H1 (cell line): Measurements from ENCODE around the gene ANP32D. TPM values are rescaled to one million over a fixed set of nuclear protein-coding genes. Genes with fewer than 3 reads are reported as not detected.
"Not testable (repeated sequence)": the region's sequence is repeated elsewhere in the genome, so short reads cannot be mapped to it uniquely, and the experiment has no call there.

ENCODE experiments used
- CTCF ChIA-PET: fragments of 300-600 bp; sonication (Branson Sonifier 250); formaldehyde crosslinking; loops from one replicate; lab custom pipeline; 2021; ENCODE audit not compliant: partially characterized antibody; lab: Charles Lee
- POLR2A ChIA-PET: fragments of 300-600 bp; sonication (Branson Sonifier 250); formaldehyde crosslinking; loops from one replicate; lab custom pipeline; 2021; ENCODE audit warnings: inconsistent platforms; ENCODE audit not compliant: partially characterized antibody; lab: Charles Lee
- DNase-seq, 2 experiments: peaks; one replicate each; pipeline versions ENCODE4 v3.0.0 to v3.0.0-alpha.2; 2010 to 2022; ENCODE audit warnings: low spot score in 2 of 2, low read depth in 1 of 2, mixed read lengths in 1 of 2
- FAIRE-seq: peaks from 2 replicates; lab custom pipeline; 2011; peaks lifted over from hg19 to GRCh38; lab: Jason Lieb, UNC
- H2AFZ ChIP-seq: 2 replicates; pipeline ENCODE4 v1.8.1; 2012; ENCODE audit warnings: low read length, inconsistent platforms
- H2AK5ac ChIP-seq: 2 replicates; pipeline ENCODE4 v1.6.1; 2013; ENCODE audit warnings: low read depth, low read length
- H2BK120ac ChIP-seq: replicated peaks from 2 replicates; pipeline ENCODE3; 2013; ENCODE audit warnings: low read depth, low read length, inconsistent platforms
- H2BK12ac ChIP-seq: 2 replicates; pipeline ENCODE4 v1.6.1; 2013; ENCODE audit warnings: low read depth, low read length
- H2BK15ac ChIP-seq: 2 replicates; pipeline ENCODE4 v1.6.1; 2013; ENCODE audit warnings: low read length
- H2BK20ac ChIP-seq: 2 replicates; pipeline ENCODE4 v1.6.1; 2013; ENCODE audit warnings: low read length
- H2BK5ac ChIP-seq: 2 replicates; pipeline ENCODE4 v1.6.1; 2013; ENCODE audit warnings: low read depth, low read length
- H3K14ac ChIP-seq: 2 replicates; pipeline ENCODE4 v1.6.1; 2013; ENCODE audit warnings: inconsistent platforms; ENCODE audit not compliant: insufficient read length
- H3K18ac ChIP-seq: 2 replicates; pipeline ENCODE4 v1.6.1; 2013; ENCODE audit warnings: low read length; ENCODE audit errors: extremely low read depth
- H3K23ac ChIP-seq: 2 replicates; pipeline ENCODE4 v1.6.1; 2013; ENCODE audit warnings: inconsistent platforms; ENCODE audit not compliant: insufficient read length
- H3K23me2 ChIP-seq: 2 replicates; pipeline ENCODE4 v1.6.1; 2013; ENCODE audit warnings: low read depth, low read length
- H3K27ac ChIP-seq: 2 replicates; pipeline ENCODE4 v1.6.1; 2011; ENCODE audit warnings: low read depth, low read length, inconsistent platforms
- H3K27me3 ChIP-seq, 4 experiments: replicated peaks in 1 of 4; 1 replicate in 1 of 4; 2 replicates in 3 of 4; pipeline versions ENCODE4 v1.6.1 to v1.8.1; 2011 to 2013; ENCODE audit warnings: low read length in 3 of 4, mild to moderate bottlenecking in 3 of 4, inconsistent platforms in 2 of 4, mixed read lengths in 2 of 4, moderate library complexity in 1 of 4; ENCODE audit not compliant: control insufficient read depth in 3 of 4, insufficient read depth in 3 of 4; ENCODE audit errors: extremely low read depth in 1 of 4
- H3K36me3 ChIP-seq, 4 experiments: 2 replicates each; pipeline versions ENCODE4 v1.6.1 to v1.8.1; 2011 to 2013; ENCODE audit warnings: mild to moderate bottlenecking in 4 of 4, low read length in 3 of 4, moderate library complexity in 2 of 4, control low read depth in 1 of 4, inconsistent platforms in 1 of 4; ENCODE audit not compliant: insufficient read depth in 4 of 4, control insufficient read depth in 2 of 4
- H3K4ac ChIP-seq: replicated peaks from 2 replicates; pipeline ENCODE3; 2013; ENCODE audit warnings: low read length, low read depth, mixed read lengths, inconsistent platforms; ENCODE audit not compliant: insufficient read length
- H3K4me1 ChIP-seq, 4 experiments: replicated peaks in 1 of 4; 1 replicate in 1 of 4; 2 replicates in 3 of 4; pipeline versions ENCODE4 v1.6.1 to v1.8.1; 2011 to 2013; ENCODE audit warnings: low read length in 3 of 4, inconsistent platforms in 2 of 4, mixed read lengths in 1 of 4; ENCODE audit not compliant: insufficient read depth in 4 of 4, control insufficient read depth in 3 of 4
- H3K4me2 ChIP-seq, 2 experiments: 2 replicates each; pipeline versions ENCODE4 v1.6.1 to v1.8.1; 2011 to 2013; ENCODE audit warnings: low read depth in 2 of 2, low read length in 2 of 2, control low read depth in 1 of 2, inconsistent platforms in 1 of 2, mild to moderate bottlenecking in 1 of 2; ENCODE audit not compliant: insufficient read depth in 1 of 2
- H3K4me3 ChIP-seq, 4 experiments: fragments of 200-600, 300-600 bp in 1 of 4; sonication (generic), shearing (Covaris generic), sonication (Bioruptor Twin) in 1 of 4; 2 replicates each; pipeline versions ENCODE4 v1.5.1 to v1.8.1; 2011 to 2016; ENCODE audit warnings: low read length in 4 of 4, low read depth in 3 of 4, control low read depth in 2 of 4, inconsistent platforms in 2 of 4, mild to moderate bottlenecking in 2 of 4, mixed read lengths in 1 of 4, moderate library complexity in 1 of 4; ENCODE audit not compliant: insufficient read depth in 2 of 4; ENCODE audit errors: extremely low read depth in 1 of 4
- H3K56ac ChIP-seq: replicated peaks from 2 replicates; pipeline ENCODE3; 2013; ENCODE audit warnings: low read depth, mild to moderate bottlenecking, mixed read lengths, low read length, inconsistent platforms; ENCODE audit not compliant: insufficient read length
- H3K79me1 ChIP-seq: 2 replicates; pipeline ENCODE4 v1.6.1; 2013; ENCODE audit warnings: low read depth, low read length, control low read depth
- H3K79me2 ChIP-seq, 2 experiments: 2 replicates each; pipeline versions ENCODE4 v1.6.1 to v1.8.1; 2012 to 2013; ENCODE audit warnings: low read length in 2 of 2, mild to moderate bottlenecking in 2 of 2, inconsistent platforms in 1 of 2; ENCODE audit not compliant: insufficient read depth in 2 of 2, control insufficient read depth in 1 of 2
- H3K9ac ChIP-seq, 4 experiments: replicated peaks in 1 of 4; 1 replicate in 1 of 4; 2 replicates in 3 of 4; pipeline versions ENCODE4 v1.6.1 to v1.8.1; 2011 to 2013; ENCODE audit warnings: low read depth in 3 of 4, low read length in 3 of 4, control low read depth in 2 of 4, mild to moderate bottlenecking in 2 of 4, moderate library complexity in 2 of 4, inconsistent platforms in 1 of 4; ENCODE audit errors: extremely low read depth in 1 of 4
- H3K9me3 ChIP-seq, 2 experiments: 2 replicates each; pipeline versions ENCODE4 v1.6.1 to v1.8.1; 2012 to 2013; ENCODE audit warnings: mild to moderate bottlenecking in 2 of 2, moderate library complexity in 2 of 2, control low read depth in 1 of 2, inconsistent platforms in 1 of 2, low read depth in 1 of 2, low read length in 1 of 2, mixed read lengths in 1 of 2; ENCODE audit not compliant: insufficient read depth in 2 of 2
- H4K20me1 ChIP-seq, 2 experiments: replicated peaks in 1 of 2; 2 replicates each; pipeline versions ENCODE3 to v1.8.1; 2011 to 2013; ENCODE audit warnings: inconsistent platforms in 2 of 2, low read length in 2 of 2, mild to moderate bottlenecking in 1 of 2; ENCODE audit not compliant: insufficient read depth in 2 of 2, control insufficient read depth in 1 of 2
- H4K5ac ChIP-seq: 2 replicates; pipeline ENCODE4 v1.6.1; 2013; ENCODE audit warnings: low read length, low read depth, mixed read lengths, inconsistent platforms; ENCODE audit not compliant: insufficient read length
- H4K8ac ChIP-seq: 2 replicates; pipeline ENCODE4 v1.8.0; 2013; ENCODE audit warnings: mild to moderate bottlenecking, moderate library complexity, low read length, inconsistent platforms; ENCODE audit not compliant: insufficient read depth; ENCODE audit errors: extremely low read depth
- H4K91ac ChIP-seq: replicated peaks from 2 replicates; pipeline ENCODE3; 2013; ENCODE audit warnings: low read length, mixed read lengths, inconsistent platforms; ENCODE audit not compliant: insufficient read length
- EP300 ChIP-seq, 2 experiments: IDR thresholded peaks; 1 replicate in 1 of 2; 2 replicates in 1 of 2; pipeline ENCODE4 v1.6.1; 2011 to 2012; ENCODE audit warnings: low read depth in 2 of 2, low read length in 2 of 2, mild to moderate bottlenecking in 2 of 2, borderline replicate concordance in 1 of 2, inconsistent platforms in 1 of 2, moderate library complexity in 1 of 2
- WGBS, 2 experiments: shearing (Covaris generic) in 1 of 2; methylation state at CpG; one replicate each; pipeline versions ENCODE4 v1.1.6 to v1.1.7; 2013 to 2015; ENCODE audit warnings: low lambda C conversion rate in 2 of 2, mixed read lengths in 2 of 2, inconsistent platforms in 1 of 2, low coverage in 1 of 2, missing lambda C conversion rate in 1 of 2; ENCODE audit not compliant: insufficient replicate concordance in 2 of 2, insufficient coverage in 1 of 2, insufficient read length in 1 of 2; ENCODE audit errors: extremely low coverage in 1 of 2, missing lambda C conversion rate in 1 of 2; 5-methylcytosine and 5-hydroxymethylcytosine counted together
- polyA plus RNA-seq, 7 experiments: library from polyadenylated mRNA; depleted of rRNA in 3 of 7; stranded (reverse) in 5 of 7; unstranded in 2 of 7; fragments of >200 nt in 5 of 7; fragments of 200-250 nt in 2 of 7; gene quantifications; 1 replicate in 5 of 7; 2 replicates in 1 of 7; 4 replicates in 1 of 7; pipeline versions ENCODE4 v1.2.1 to v1.2.3, GENCODE V29; 2011 to 2013; ENCODE audit warnings: missing spikeins in 2 of 7, mixed read lengths in 2 of 7
- total RNA-seq: library from RNA; stranded (reverse); fragmentation: NEBNext Ultra II Directional; extraction: Animal tissue kit (Norgen Biotek cat#: 25700); gene quantifications from 2 replicates; pipeline ENCODE4 v1.2.1, GENCODE V29; 2021

The ANP32D gene
- total and polyA plus RNA-seq, 2 of the 8 experiments (the other 6 are each of a cell fraction or from before 2014, with no cell fraction given), result not detected

DNA sequence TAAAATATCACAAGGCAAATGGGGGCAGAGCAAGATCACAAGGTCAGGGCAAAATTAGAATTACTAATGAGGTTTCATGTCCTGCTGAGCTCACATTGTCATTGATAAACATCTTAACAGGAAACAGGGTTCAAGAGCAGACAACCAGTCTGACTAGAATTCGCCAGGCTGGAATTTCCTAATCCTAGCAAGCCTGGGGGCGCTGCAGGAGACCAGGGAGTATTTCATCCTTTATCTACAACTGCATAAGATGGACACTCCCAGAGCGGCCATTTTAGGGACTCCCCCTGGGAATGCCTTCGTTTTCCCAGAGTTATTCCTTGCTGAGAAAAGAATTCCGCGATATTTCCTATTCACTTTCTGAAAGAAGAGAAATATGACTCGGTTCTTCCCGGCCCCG lies 3.3 kb upstream of the ANP32D start:
- WGBS, 2 experiments, result 77% methylated on average over 9 of the region's 9 CpGs; no CpG with 5 or more reads in 1 of the 2 experiments
- not testable (repeated sequence) for H3K4me2 ChIP-seq
- peak in 1 of 2 experiments; percentile 73; a peak in 1 of 3 replicates for TF ChIP-seq EP300 (IDR thresholded peaks at IDR 0.05; ENCODE audit: borderline replicate concordance in 1 of 2, low read depth in 2 of 2, low read length in 2 of 2)
- TF ChIP-seq, all 59 proteins: peak for 1; not testable (repeated sequence) for 58
- H4K5ac ChIP-seq, H2BK15ac ChIP-seq, H2BK5ac ChIP-seq, H4K91ac ChIP-seq, H2AFZ ChIP-seq, H3K36me3 ChIP-seq, H3K23ac ChIP-seq, H3K56ac ChIP-seq, H3K4me1 ChIP-seq, H2BK120ac ChIP-seq, FAIRE-seq, H3K27me3 ChIP-seq, H2AK5ac ChIP-seq, H3K18ac ChIP-seq, H3K4ac ChIP-seq, H4K20me1 ChIP-seq, H4K8ac ChIP-seq, H2BK12ac ChIP-seq, H2BK20ac ChIP-seq, H3K23me2 ChIP-seq, DNase-seq, POLR2A ChIA-PET, CTCF ChIA-PET, H3K79me1 ChIP-seq, H3K4me3 ChIP-seq, H3K79me2 ChIP-seq, H3K9ac ChIP-seq, H3K14ac ChIP-seq, H3K27ac ChIP-seq: not testable (repeated sequence)
- peaks cover 19 to 38% of the 10 kb centered on the region in 2 experiments for H3K9me3 ChIP-seq
